Activated CD8-positive, alpha-beta memory T cell treated with anti-CD3 and anti-CD28 coated beads for 4 hours (primary cell): ENCODE data around the gene SETD7.

Experiments used
- DNase-seq, 2 donors: peaks; one replicate each; pipeline ENCODE4 v3.0.0-alpha.2; 2020; ENCODE audit warnings: low read depth in 2 of 2

The SETD7 gene

DNA sequence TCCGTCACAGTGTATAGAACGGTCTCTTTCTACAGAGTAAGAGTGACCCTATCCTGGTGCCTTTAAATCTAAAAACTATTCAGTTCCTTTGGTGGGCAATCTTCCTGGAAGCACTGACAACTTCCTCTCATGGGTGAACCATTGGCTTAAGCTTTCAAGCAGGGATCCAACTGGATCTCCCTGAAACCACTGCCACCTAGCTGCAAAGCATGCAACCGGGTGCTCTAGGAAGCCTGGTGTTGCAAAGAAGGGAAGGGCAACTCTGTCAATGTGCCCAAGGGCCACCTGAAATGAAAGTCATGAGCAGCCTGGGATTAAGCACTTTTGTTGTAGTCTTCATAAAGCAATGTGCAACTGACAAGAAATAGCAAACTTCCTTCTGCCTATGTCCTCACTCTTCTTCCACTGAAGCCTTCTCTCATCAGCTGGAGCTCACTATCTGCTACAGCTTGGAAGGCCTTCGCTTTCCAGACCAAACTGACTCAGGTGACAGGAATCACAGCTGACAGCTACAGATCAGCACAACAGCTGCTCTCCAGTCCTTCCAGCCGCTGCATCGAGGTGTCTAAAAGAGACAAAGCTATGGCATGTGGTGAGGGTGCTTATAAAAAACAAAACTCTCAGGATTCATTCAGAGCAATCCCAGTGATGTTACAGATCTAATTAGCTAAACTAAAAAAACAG lies 46.1 kb downstream of the SETD7 start:
- no peak for DNase-seq

- no peak for DNase-seq
Measured at GRCh38 chr4:139508581-139509237, 47.3 kb downstream of the SETD7 start.

- no peak for DNase-seq
Measured at GRCh38 chr4:139506774-139507173, 49.2 kb downstream of the SETD7 start.

GRCh38 chr4:139503622-139504166 lies 52.3 kb downstream of the SETD7 start:
- no peak for DNase-seq

- DNase-seq = no peak
Measured at GRCh38 chr4:139501927-139502899, 53.8 kb downstream of the SETD7 start.

DNA sequence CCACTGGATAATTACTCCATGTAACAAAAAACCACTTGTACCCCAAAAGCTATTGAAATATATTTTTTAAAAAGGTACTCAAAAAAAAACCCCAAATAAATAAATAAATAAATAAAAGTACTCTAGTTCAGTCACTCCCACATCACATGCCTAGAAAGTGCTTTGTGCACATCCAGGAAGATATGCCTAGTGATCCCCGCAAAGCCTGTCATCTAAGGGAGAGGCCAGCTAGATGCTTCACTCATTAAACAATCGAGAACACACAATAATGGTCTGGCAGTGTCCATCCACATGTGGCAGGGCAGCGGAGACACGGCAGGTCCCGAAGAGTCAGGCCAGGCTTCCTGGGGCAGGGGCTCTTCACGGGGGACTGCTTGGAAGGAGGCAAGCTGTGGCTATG lies 54.5 kb downstream of the SETD7 start:
- no peak for DNase-seq

- no peak for DNase-seq
Measured at GRCh38 chr4:139501117-139501516, 54.9 kb downstream of the SETD7 start.

GRCh38 chr4:139499186-139499585 lies 56.8 kb downstream of the SETD7 start:
- no peak for DNase-seq

DNA sequence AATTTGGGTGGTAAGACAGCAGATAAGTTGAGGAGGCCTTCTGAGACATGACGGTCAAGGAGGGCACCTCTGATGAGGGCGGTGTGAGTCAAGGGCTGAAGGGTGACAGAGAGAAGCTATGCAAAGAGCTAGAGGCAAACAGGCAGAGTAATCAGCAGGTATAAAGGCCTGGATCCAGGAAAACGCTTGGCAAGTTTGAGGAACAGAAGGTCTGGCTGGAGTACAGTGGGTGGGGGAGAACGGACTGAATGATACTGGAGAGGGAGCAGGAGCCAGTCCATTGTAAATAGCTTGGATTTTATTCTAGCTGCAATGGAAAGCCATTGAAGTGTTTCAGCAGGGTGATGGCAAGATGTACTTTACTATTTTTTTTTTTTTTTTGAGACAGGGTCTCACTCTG lies 62.8 kb downstream of the SETD7 start:
- no peak for DNase-seq

DNA sequence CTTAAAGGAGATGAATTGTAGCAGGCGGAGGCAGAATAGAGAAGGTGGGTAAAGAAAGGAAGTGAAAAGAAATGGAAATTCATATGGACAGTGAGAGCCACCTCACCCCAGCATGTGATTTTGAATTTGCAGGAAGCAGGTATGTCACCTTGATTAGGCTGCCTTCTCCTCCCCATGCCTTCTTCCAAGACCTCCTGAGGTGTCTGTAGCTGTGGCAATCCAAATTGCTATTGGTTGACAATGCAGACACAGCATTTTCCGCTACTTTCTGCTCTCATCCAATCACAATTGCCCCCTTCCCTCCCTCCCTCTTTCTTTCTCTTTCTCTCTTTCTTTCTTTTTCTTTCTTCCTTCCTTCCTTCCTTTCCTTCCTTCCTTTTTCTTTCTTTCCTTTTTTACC lies 63.6 kb downstream of the SETD7 start:
- DNase-seq = no peak

GRCh38 chr4:139489638-139490037 lies 66.4 kb downstream of the SETD7 start:
- no peak for DNase-seq

DNA sequence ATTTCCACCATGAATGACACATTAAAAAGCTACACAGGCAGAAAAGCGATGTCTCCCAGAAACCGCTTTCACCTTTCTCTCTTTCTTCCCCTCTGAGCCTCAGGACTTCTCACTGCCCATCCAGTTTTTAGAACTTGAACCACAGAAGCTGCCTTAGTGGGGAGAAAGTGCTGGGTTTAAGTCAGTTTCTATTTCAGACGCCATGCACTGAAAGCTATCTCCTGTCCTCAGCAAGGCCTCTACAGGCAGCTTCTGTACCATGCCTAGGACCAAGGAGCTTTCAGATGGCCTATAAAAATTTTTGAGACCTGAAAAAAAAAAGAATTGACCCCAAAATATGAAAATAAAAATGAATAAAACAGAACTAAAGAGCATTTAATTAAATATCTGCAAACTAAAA lies 67.6 kb downstream of the SETD7 start:
- no peak for DNase-seq

DNA sequence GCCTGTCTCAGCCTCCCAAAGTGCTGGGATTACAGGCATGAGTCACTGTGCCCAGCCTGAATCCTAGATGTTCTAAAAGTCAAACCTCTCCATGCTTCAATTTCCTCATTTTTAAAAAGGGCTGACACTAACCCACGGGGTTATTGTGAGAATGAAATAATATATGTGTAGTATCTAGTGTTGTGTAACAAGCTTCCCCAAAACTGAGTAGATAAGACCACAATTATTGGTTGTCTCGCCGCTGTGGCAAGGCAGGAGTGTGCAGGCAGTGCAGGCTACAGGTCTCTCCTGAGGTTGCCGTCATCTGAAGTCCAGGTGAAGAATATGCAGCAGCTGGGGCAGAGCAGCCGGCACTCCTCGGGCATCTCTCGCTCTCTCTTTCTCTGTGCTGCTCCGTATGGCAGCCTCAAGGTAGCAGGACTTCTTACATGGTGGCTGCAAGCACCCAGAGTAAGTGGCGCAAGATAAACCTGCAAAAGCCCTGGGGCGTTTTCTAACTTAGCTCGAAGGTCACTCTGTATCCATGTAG lies 71.2 kb downstream of the SETD7 start:
- DNase-seq = no peak

GRCh38 chr4:139483000-139483399 lies 73.0 kb downstream of the SETD7 start:
- DNase-seq = no peak

DNA sequence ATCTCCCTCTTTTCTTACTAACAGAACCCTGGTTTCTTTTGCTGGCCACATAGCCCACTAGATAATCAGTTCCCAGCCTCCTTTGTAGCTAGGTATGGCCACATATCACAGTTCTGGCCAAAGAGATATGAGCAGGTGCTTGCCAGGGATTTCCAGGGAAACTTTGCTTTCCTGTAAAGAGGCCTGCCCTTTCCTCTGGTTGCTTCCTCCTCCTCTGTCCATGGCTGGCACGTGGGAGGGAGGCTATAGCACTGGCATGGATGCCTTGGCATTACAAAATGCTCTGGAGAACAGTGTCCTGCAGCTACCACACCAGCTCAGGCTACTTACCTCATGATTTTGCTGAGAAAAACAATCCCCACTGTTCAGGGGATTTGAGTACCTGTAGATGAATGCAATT lies 74.6 kb downstream of the SETD7 start:
- DNase-seq = no peak

DNA sequence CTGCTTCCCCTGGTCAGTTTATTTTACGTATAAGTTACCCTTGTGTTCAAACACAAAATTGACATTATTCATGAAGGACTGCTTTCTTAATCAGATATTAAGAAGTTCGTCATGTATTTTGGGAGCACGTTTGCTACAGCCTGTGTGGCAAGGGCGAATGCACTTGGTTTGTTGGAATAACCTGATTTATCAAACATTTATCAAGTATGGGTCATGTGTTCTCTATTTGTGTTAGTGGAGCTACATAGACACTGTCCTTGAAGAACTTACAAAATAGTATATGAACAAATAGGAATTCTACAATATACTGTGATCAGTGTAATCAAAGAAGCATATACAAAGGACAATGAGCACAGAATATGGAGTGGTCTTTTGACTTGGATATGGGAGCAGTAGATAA lies 79.7 kb downstream of the SETD7 start:
- DNase-seq = no peak

DNA sequence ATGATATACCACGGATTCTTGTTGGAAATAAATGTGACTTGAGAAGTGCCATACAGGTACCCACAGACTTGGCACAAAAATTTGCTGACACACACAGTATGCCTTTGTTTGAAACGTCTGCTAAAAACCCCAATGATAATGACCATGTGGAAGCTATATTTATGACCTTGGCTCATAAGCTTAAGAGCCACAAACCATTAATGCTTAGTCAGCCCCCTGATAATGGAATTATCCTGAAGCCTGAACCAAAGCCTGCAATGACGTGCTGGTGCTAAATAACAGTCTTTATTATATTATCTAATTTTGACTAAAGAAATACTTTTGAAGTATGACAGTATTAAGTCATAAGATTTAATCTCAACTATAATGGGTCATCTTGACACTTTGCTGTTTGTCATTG lies 83.2 kb downstream of the SETD7 start:
- no peak for DNase-seq

DNA sequence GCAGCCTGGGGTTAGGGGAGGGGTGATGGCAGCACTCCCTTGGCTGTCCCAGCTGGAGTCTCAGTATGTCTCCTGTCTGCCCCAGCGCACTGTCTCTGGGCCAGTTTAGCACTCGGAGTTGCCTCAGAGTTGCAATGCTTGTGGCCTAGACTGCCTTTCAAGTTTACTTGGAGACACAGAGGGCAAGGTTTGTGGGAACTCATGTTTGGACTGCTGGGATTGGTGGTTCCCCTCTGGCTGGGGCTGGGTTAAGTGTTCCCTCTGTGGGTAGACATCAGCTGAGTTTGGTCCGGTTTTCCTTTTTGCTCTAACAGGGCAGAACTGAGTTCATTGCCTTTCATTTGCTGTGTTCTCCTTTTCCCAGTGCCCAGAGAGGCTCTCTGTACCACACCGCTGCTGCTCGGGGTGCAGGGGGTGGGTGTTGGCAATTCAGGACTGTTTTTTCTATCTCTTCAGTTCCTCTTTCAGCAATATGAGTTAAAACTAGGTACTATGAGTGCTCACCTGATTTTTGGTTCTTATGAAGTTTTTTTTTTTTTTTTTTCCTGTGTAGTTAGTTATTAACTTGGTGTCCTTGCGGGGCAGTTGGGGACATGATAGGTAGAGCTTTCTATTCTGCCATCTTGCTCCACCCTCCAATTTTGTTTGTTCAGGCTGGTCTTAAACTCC lies 84.9 kb downstream of the SETD7 start:
- no peak for DNase-seq

DNA sequence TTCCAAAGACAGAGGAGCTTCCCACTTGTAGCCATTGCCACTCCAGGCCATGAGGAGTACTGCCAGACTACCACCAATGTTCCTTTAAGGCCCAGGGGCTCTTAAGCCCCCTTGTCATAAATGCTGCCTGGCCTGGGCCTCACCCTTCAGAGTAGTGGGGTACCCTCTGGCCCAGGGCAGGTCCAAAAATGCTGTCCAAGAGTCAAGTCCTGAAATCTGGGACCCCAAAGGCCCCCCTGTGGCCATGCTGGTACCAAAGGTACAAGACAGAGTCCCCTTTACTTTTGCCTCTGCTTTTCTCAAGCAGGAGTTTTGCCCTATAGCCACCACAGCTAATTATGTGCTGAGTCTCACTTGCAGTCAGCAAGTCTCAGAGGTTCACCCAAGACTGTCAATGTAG lies 85.7 kb downstream of the SETD7 start:
- DNase-seq = no peak

DNA sequence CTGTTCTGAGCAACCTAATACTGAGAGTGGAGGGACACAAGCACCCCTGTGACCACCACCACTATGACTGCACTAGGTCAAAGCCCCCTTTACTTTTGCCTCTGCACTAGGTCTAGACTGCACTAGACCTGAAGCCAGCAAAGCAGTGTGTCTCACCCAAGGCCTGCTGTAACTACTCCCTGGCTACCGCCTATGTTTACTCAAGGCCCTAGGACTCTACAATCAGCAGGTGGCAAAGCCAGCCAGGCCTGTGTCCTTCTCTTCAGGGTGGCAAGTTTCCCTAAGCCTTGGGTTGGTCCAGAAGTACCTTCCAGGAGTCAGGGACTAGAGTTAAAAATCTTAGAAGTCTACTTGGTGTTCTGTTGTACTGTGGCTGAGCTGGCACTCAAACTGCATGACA lies 86.2 kb downstream of the SETD7 start:
- no peak for DNase-seq

GRCh38 chr4:139469216-139469615 lies 86.8 kb downstream of the SETD7 start:
- no peak for DNase-seq
